HEK293 (cell line): Measurements from ENCODE around the gene POLL.

Source experiments
- GLI4 ChIP-seq: fragments of 450-650 bp; formaldehyde crosslinking; IDR thresholded peaks from 2 replicates; pipeline ENCODE4 v1.5.1; 2016; ENCODE audit warnings: missing biosample characterization, missing genetic modification characterization
- GLIS2 ChIP-seq: fragments of 450-650 bp; formaldehyde crosslinking; IDR thresholded peaks from 2 replicates; pipeline ENCODE4 v1.5.1; 2016; ENCODE audit warnings: missing biosample characterization, missing genetic modification characterization
- INSM2 ChIP-seq: fragments of 450-650 bp; formaldehyde crosslinking; IDR thresholded peaks from 2 replicates; pipeline ENCODE4 v1.5.1; 2016; ENCODE audit warnings: missing biosample characterization, missing genetic modification characterization
- KLF7 ChIP-seq: fragments of 450-650 bp; formaldehyde crosslinking; IDR thresholded peaks from 2 replicates; pipeline ENCODE4 v1.5.1; 2016; ENCODE audit warnings: missing biosample characterization, missing genetic modification characterization, borderline replicate concordance
- OVOL3 ChIP-seq: fragments of 450-650 bp; formaldehyde crosslinking; IDR thresholded peaks from 2 replicates; pipeline ENCODE4 v1.5.1; 2016; ENCODE audit warnings: missing biosample characterization, missing genetic modification characterization
- PRDM6 ChIP-seq: fragments of 450-650 bp; formaldehyde crosslinking; IDR thresholded peaks from 2 replicates; pipeline ENCODE4 v1.5.1; 2017; ENCODE audit warnings: missing biosample characterization, missing genetic modification characterization
- ZBTB26 ChIP-seq: fragments of 450-650 bp; formaldehyde crosslinking; optimal IDR thresholded peaks from 2 replicates; pipeline ENCODE3; 2016; ENCODE audit warnings: missing biosample characterization, mild to moderate bottlenecking, missing genetic modification characterization
- ZBTB44 ChIP-seq: fragments of 450-650 bp; IDR thresholded peaks from 2 replicates; pipeline ENCODE4 v1.5.1; 2018; ENCODE audit warnings: missing biosample characterization, mild to moderate bottlenecking, missing genetic modification characterization
- ZBTB48 ChIP-seq: fragments of 450-650 bp; formaldehyde crosslinking; IDR thresholded peaks from 2 replicates; pipeline ENCODE4 v1.5.1; 2016; ENCODE audit warnings: missing biosample characterization, missing genetic modification characterization
- ZBTB6 ChIP-seq: fragments of 450-650 bp; formaldehyde crosslinking; IDR thresholded peaks from 2 replicates; pipeline ENCODE4 v1.5.1; 2017; ENCODE audit warnings: missing biosample characterization, missing genetic modification characterization
- ZEB2 ChIP-seq: fragments of 450-650 bp; formaldehyde crosslinking; IDR thresholded peaks from 2 replicates; pipeline ENCODE4 v1.5.1; 2016; ENCODE audit warnings: missing biosample characterization, missing genetic modification characterization
- ZFP41 ChIP-seq: fragments of 450-650 bp; formaldehyde crosslinking; IDR thresholded peaks from 2 replicates; pipeline ENCODE4 v1.5.1; 2016; ENCODE audit warnings: missing biosample characterization, missing genetic modification characterization, borderline replicate concordance
- ZIC2 ChIP-seq: fragments of 450-650 bp; formaldehyde crosslinking; IDR thresholded peaks from 2 replicates; pipeline ENCODE4 v1.5.1; 2016; ENCODE audit warnings: missing biosample characterization, missing genetic modification characterization
- ZNF10 ChIP-seq: fragments of 450-650 bp; formaldehyde crosslinking; IDR thresholded peaks from 2 replicates; pipeline ENCODE4 v1.5.1; 2017; ENCODE audit warnings: missing biosample characterization, missing genetic modification characterization
- ZNF114 ChIP-seq: fragments of 450-650 bp; formaldehyde crosslinking; IDR thresholded peaks from 2 replicates; pipeline ENCODE4 v1.5.0; 2017; ENCODE audit warnings: missing biosample characterization, missing genetic modification characterization
- ZNF146 ChIP-seq: fragments of 450-650 bp; formaldehyde crosslinking; IDR thresholded peaks from 2 replicates; pipeline ENCODE4 v1.5.1; 2016; ENCODE audit warnings: missing biosample characterization, missing genetic modification characterization
- ZNF16 ChIP-seq: fragments of 450-650 bp; formaldehyde crosslinking; IDR thresholded peaks from 2 replicates; pipeline ENCODE4 v1.5.1; 2016; ENCODE audit warnings: low read depth, missing biosample characterization, missing genetic modification characterization
- ZNF18 ChIP-seq: fragments of 450-650 bp; formaldehyde crosslinking; IDR thresholded peaks from 2 replicates; pipeline ENCODE4 v1.5.1; 2016; ENCODE audit warnings: missing biosample characterization, missing genetic modification characterization
- ZNF248 ChIP-seq: fragments of 450-650 bp; formaldehyde crosslinking; IDR thresholded peaks from 2 replicates; pipeline ENCODE4 v1.5.1; 2017; ENCODE audit warnings: missing biosample characterization, missing genetic modification characterization
- ZNF311 ChIP-seq: fragments of 450-650 bp; formaldehyde crosslinking; IDR thresholded peaks from 2 replicates; pipeline ENCODE4 v1.5.1; 2017; ENCODE audit warnings: missing biosample characterization, missing genetic modification characterization, borderline replicate concordance
- ZNF341 ChIP-seq: fragments of 450-650 bp; formaldehyde crosslinking; IDR thresholded peaks from 2 replicates; pipeline ENCODE4; 2016; ENCODE audit warnings: low read depth, missing biosample characterization, missing genetic modification characterization
- ZNF449 ChIP-seq: fragments of 450-650 bp; formaldehyde crosslinking; IDR thresholded peaks from 2 replicates; pipeline ENCODE4 v1.5.1; 2017; ENCODE audit warnings: missing biosample characterization, mild to moderate bottlenecking, missing genetic modification characterization, moderate library complexity
- ZNF571 ChIP-seq: fragments of 450-650 bp; formaldehyde crosslinking; IDR thresholded peaks from 2 replicates; pipeline ENCODE4 v1.5.0; 2017; ENCODE audit warnings: missing biosample characterization, missing genetic modification characterization
- ZNF580 ChIP-seq: fragments of 450-650 bp; formaldehyde crosslinking; IDR thresholded peaks from 2 replicates; pipeline ENCODE4 v1.5.1; 2016; ENCODE audit warnings: missing biosample characterization, missing genetic modification characterization
- ZNF623 ChIP-seq: fragments of 450-650 bp; formaldehyde crosslinking; IDR thresholded peaks from 2 replicates; pipeline ENCODE4 v1.5.1; 2016; ENCODE audit warnings: missing biosample characterization, missing genetic modification characterization
- ZNF629 ChIP-seq: fragments of 450-650 bp; formaldehyde crosslinking; IDR thresholded peaks from 2 replicates; pipeline ENCODE4 v1.5.1; 2017; ENCODE audit warnings: missing biosample characterization, missing genetic modification characterization
- ZNF768 ChIP-seq: fragments of 450-650 bp; formaldehyde crosslinking; IDR thresholded peaks from 2 replicates; pipeline ENCODE4 v1.5.1; 2018; ENCODE audit warnings: missing biosample characterization, mild to moderate bottlenecking, missing genetic modification characterization
- ZSCAN16 ChIP-seq: fragments of 450-650 bp; formaldehyde crosslinking; IDR thresholded peaks from 2 replicates; pipeline ENCODE4 v1.5.1; 2016; ENCODE audit warnings: missing biosample characterization, missing genetic modification characterization
- ZXDB ChIP-seq: fragments of 450-650 bp; formaldehyde crosslinking; IDR thresholded peaks from 2 replicates; pipeline ENCODE4 v1.5.1; 2016; ENCODE audit warnings: missing biosample characterization, missing genetic modification characterization

POLL gene

GRCh38 chr10:101587725-101588653, at the start of gene POLL, which contains the start of gene DPCD (continued):
- TF ChIP-seq ZNF311 (tag by site-specific recombination) (no peak), ZNF629 (tag by site-specific recombination) (peak; percentile 70), OVOL3 (tag by site-specific recombination) (no peak), KLF7 (no peak), PRDM6 (no peak), INSM2 (tag by site-specific recombination) (no peak), ZBTB26 (tag by site-specific recombination) (peak; percentile 23), ZNF114 (tag by site-specific recombination) (no peak), ZNF449 (tag by site-specific recombination) (peak; percentile 90), ZNF18 (tag by site-specific recombination) (no peak), ZNF10 (peak; percentile 75), ZNF571 (tag by site-specific recombination) (no peak), ZNF146 (tag by site-specific recombination) (no peak), ZBTB6 (tag by site-specific recombination) (no peak), ZNF580 (tag by site-specific recombination) (no peak), ZFP41 (tag by site-specific recombination) (no peak), ZNF248 (tag by site-specific recombination) (no peak), ZEB2 (tag by site-specific recombination) (peak; percentile 15; the same call in 1 of the 2 replicates), ZXDB (peak; percentile 88; the same call in 1 of the 2 replicates), ZBTB48 (tag by site-specific recombination) (peak; percentile 60; the same call in 1 of the 2 replicates), ZSCAN16 (tag by site-specific recombination) (no peak), ZNF341 (tag by site-specific recombination) (peak; percentile 95), ZIC2 (tag by site-specific recombination) (peak; percentile 46), ZBTB44 (no peak), GLI4 (tag by site-specific recombination) (no peak), ZNF623 (no peak), GLIS2 (tag by site-specific recombination) (peak; percentile 95), ZNF768 (no peak), ZNF16 (tag by site-specific recombination) (no peak)
